Gastroesophageal sphincter (tissue), 3 donors: ENCODE data around the gene RBFOX2.
A peak's percentile ranks its signal among the peaks of the same experiment; 100 is the strongest.

Experiments
- EP300 ChIP-seq: sonication (generic); formaldehyde crosslinking; IDR thresholded peaks from one replicate; pipeline ENCODE4 v1.6.1; 2017; ENCODE audit warnings: antibody characterized with exemption, mild to moderate bottlenecking
- POLR2A ChIP-seq, 2 donors: fragments of 450-650 bp; IDR thresholded peaks; one replicate each; pipeline ENCODE4 v1.6.1; 2017; ENCODE audit warnings: antibody characterized with exemption in 2 of 2, mild to moderate bottlenecking in 2 of 2, moderate library complexity in 1 of 2
- POLR2AphosphoS5 ChIP-seq: sonication (generic); formaldehyde crosslinking; IDR thresholded peaks from one replicate; pipeline ENCODE4 v1.6.1; 2017; ENCODE audit warnings: antibody characterized with exemption
- TF ChIP-seq, protein P1 (sequence below), 4 experiments: fragments of 200-600 bp in 2 of 4; fragments of 450-650 bp in 2 of 4; sonication (generic) in 1 of 4; IDR thresholded peaks; one replicate each; pipeline ENCODE4 v1.5.1; 2017 to 2019; ENCODE audit warnings: antibody characterized with exemption in 4 of 4, mild to moderate bottlenecking in 2 of 4, moderate library complexity in 2 of 4

DNA sequence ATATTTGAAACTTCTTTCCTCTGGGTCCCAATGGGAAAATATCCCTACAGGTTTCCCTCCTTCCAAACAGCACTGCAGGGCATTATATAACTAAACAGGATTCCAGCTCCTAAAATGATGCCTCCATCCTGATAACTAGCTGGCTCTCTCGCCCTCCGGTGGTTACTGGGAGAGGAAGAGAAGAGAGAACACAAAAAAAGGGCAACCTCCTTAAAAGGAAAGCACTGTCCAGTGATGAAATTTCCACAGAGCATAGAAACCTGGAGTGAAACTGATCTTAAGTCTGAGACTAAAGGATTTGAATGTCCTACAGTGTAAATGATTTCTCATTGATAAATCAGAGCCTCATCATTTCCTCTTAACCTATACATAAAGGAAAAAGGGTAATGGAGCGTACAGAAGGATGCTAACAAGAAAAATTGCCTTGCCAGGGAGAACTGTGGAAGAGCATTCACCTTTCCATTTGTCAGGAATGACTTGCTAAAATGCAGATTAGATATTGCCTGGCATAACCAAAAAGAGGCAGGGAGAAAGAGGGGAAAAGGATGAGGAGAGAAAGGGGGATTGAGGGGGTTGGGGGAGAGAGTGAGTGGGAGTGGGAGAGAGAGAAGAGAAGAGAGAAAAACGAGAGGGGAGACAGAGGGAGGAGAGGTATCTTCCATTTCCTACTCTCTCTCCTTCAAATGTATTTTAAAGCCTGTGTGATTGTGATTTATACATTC lies 189.6 kb downstream of the RBFOX2 start:
- TF ChIP-seq POLR2A (IDR thresholded peaks at IDR 0.05), result no peak
- TF ChIP-seq, protein P1, sequence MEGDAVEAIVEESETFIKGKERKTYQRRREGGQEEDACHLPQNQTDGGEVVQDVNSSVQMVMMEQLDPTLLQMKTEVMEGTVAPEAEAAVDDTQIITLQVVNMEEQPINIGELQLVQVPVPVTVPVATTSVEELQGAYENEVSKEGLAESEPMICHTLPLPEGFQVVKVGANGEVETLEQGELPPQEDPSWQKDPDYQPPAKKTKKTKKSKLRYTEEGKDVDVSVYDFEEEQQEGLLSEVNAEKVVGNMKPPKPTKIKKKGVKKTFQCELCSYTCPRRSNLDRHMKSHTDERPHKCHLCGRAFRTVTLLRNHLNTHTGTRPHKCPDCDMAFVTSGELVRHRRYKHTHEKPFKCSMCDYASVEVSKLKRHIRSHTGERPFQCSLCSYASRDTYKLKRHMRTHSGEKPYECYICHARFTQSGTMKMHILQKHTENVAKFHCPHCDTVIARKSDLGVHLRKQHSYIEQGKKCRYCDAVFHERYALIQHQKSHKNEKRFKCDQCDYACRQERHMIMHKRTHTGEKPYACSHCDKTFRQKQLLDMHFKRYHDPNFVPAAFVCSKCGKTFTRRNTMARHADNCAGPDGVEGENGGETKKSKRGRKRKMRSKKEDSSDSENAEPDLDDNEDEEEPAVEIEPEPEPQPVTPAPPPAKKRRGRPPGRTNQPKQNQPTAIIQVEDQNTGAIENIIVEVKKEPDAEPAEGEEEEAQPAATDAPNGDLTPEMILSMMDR (IDR thresholded peaks at IDR 0.05), result peak; percentile 31 to 74 (median 62)
- TF ChIP-seq POLR2AphosphoS5, result peak; percentile 35
- TF ChIP-seq EP300, result no peak
